Esophagus squamous epithelium (tissue), 5 donors: ENCODE results near the gene CA10. TPM values are rescaled to one million over a fixed set of nuclear protein-coding genes. Genes with fewer than 3 reads are reported as not detected.

Source experiments
- DNase-seq: peaks from one replicate; lab custom pipeline; 2025; lab: John Stamatoyannopoulos, UW
- H3K27ac ChIP-seq, 4 donors: fragments of 200-600 bp; sonication (generic); one replicate each; pipeline ENCODE4 v1.5.1; 2016 to 2019; ENCODE audit warnings: mild to moderate bottlenecking in 1 of 4
- H3K27me3 ChIP-seq, 4 donors: fragments of 200-600 bp; sonication (generic); 1 replicate in 3 of 4; 2 replicates in 1 of 4; pipeline versions ENCODE4 v1.5.1 to v1.6.0; 2017 to 2021; ENCODE audit warnings: antibody characterized with exemption in 1 of 4
- H3K36me3 ChIP-seq, 3 donors: fragments of 200-600 bp; sonication (generic); one replicate each; pipeline ENCODE4 v1.5.1; 2016 to 2019
- H3K4me1 ChIP-seq, 3 donors: fragments of 200-600 bp; sonication (generic); one replicate each; pipeline ENCODE4 v1.5.1; 2017 to 2019
- H3K4me3 ChIP-seq, 4 donors: fragments of 200-600 bp; sonication (generic); 1 replicate in 3 of 4; 2 replicates in 1 of 4; pipeline ENCODE4 v1.5.1; 2016 to 2019; ENCODE audit warnings: mild to moderate bottlenecking in 2 of 4, moderate library complexity in 1 of 4
- H3K9me3 ChIP-seq, 3 donors: fragments of 200-600 bp; sonication (generic); one replicate each; pipeline ENCODE4 v1.5.1; 2016 to 2019
- POLR2A ChIP-seq, 4 donors: fragments of 450-650 bp; IDR thresholded peaks; one replicate each; pipeline ENCODE4 v1.6.1; 2017; ENCODE audit warnings: antibody characterized with exemption in 4 of 4, mild to moderate bottlenecking in 4 of 4, moderate library complexity in 3 of 4
- WGBS, 2 donors: methylation state at CpG; one replicate each; pipeline ENCODE4 v1.1.5; 2018; 5-methylcytosine and 5-hydroxymethylcytosine counted together
- intact Hi-C: fragments of 100-400 bp; cut with DNase I; formaldehyde crosslinking; loops from one replicate; pipeline ENCODE4 v1.15.0; 2022
- total RNA-seq, 4 donors: library from RNA; depleted of rRNA; stranded (reverse); fragments of >200 nt; gene quantifications; one replicate each; pipeline ENCODE4 v1.1.0, GENCODE V29; 2016
- TF ChIP-seq, protein P1 (sequence below), 6 experiments: fragments of 450-650 bp in 4 of 6; fragments of 200-600 bp in 2 of 6; sonication (generic) in 2 of 6; IDR thresholded peaks; one replicate each; pipeline ENCODE4 v1.5.1; 2016 to 2019; ENCODE audit warnings: antibody characterized with exemption in 6 of 6, mild to moderate bottlenecking in 4 of 6, moderate library complexity in 4 of 6
- donor health status: DM: yes; HTN: yes; CAD: no.

Gene CA10
- total RNA-seq, 4 donors from 2014 or later, result 0.38 TPM; not detected in 3

DNA sequence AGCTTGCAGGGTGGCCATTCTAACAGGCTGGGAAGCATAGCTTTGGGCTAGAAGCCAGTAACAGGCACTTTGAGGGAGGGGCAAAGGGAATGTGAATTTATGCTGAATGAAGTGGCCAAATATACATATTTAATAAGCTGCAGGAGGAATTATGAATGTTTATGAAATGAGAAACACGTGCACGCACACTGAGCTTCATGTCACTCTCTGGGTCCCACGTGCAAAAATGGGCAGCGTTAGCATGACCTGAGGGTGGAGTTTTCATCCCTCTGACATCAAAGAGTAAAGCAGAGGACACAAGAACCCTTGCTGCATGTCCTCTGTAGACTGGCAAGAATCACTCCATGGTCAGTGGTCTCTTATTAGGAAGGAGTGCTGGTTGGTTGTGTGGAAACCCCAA is 561.2 kb downstream of the CA10 start:
- H3K36me3 ChIP-seq, result no peaks in the 10 kb centered on the region
- TF ChIP-seq, protein P1, sequence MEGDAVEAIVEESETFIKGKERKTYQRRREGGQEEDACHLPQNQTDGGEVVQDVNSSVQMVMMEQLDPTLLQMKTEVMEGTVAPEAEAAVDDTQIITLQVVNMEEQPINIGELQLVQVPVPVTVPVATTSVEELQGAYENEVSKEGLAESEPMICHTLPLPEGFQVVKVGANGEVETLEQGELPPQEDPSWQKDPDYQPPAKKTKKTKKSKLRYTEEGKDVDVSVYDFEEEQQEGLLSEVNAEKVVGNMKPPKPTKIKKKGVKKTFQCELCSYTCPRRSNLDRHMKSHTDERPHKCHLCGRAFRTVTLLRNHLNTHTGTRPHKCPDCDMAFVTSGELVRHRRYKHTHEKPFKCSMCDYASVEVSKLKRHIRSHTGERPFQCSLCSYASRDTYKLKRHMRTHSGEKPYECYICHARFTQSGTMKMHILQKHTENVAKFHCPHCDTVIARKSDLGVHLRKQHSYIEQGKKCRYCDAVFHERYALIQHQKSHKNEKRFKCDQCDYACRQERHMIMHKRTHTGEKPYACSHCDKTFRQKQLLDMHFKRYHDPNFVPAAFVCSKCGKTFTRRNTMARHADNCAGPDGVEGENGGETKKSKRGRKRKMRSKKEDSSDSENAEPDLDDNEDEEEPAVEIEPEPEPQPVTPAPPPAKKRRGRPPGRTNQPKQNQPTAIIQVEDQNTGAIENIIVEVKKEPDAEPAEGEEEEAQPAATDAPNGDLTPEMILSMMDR (IDR thresholded peaks at IDR 0.05), result no peak
- no peak for TF ChIP-seq POLR2A (IDR thresholded peaks at IDR 0.05)
- no peaks in the 10 kb centered on the region for H3K4me1 ChIP-seq
- 92 to 93% methylated on average over 4 of the region's 4 CpGs for WGBS, 2 donors
- DNase-seq, result no peak
- no peak overlapping the region for H3K27ac ChIP-seq
- intact Hi-C loops, result no loop called here
- H3K4me3 ChIP-seq, result no peak overlapping the region
- no peaks in the 10 kb centered on the region for H3K27me3 ChIP-seq
- no peaks in the 10 kb centered on the region for H3K9me3 ChIP-seq

GRCh38 chr17:51595826-51596398 is 562.6 kb downstream of the CA10 start:
- Histone ChIP-seq H3K4me1 (no peaks in the 10 kb centered on the region), H3K36me3 (no peaks in the 10 kb centered on the region), H3K9me3 (no peaks in the 10 kb centered on the region), H3K4me3 (no peak overlapping the region), H3K27ac (no peak overlapping the region), H3K27me3 (no peaks in the 10 kb centered on the region)
- no peak for DNase-seq
- intact Hi-C loops, result no loop called here
- 55 to 59% methylated on average over 6 of the region's 6 CpGs for WGBS, 2 donors
- TF ChIP-seq, protein P1 (IDR thresholded peaks at IDR 0.05), result no peak
- TF ChIP-seq POLR2A (IDR thresholded peaks at IDR 0.05), result no peak

- intact Hi-C loops, result no loop called here
- no peak overlapping the region for H3K4me3 ChIP-seq
- H3K36me3 ChIP-seq, result no peaks in the 10 kb centered on the region
- WGBS, 2 donors, result 54 to 63% methylated on average over 4 of the region's 4 CpGs
- no peak overlapping the region for H3K27ac ChIP-seq
- H3K4me1 ChIP-seq, result no peaks in the 10 kb centered on the region
- no peak for TF ChIP-seq POLR2A (IDR thresholded peaks at IDR 0.05)
- TF ChIP-seq, protein P1 (IDR thresholded peaks at IDR 0.05), result no peak
- DNase-seq, result no peak
- H3K9me3 ChIP-seq, result peaks cover 0 to 5% (median 4%) of the 10 kb centered on the region in 3 donors
- no peaks in the 10 kb centered on the region for H3K27me3 ChIP-seq
These were observed 568.4 kb downstream of the CA10 start for GRCh38 chr17:51590071-51590656.

DNA sequence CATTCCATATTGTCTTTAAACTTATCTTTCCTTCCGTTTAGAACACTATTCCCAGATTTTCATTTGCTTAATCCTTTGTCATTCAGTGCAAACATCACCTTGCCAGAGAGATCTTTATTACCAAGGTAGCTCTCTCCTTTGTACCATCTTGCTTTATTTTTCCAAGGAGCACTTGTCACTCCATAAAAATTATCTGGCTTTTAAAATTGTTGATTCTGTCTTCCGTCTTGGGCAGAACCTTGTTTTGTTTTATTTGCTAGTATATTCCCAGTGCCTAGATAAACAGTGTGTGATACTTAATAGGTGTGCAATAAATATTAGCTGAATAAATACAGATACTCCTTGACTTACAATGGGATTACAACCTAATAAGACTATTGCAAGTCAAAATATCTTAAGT is 570.5 kb downstream of the CA10 start:
- Histone ChIP-seq H3K36me3 (no peaks in the 10 kb centered on the region), H3K4me1 (no peaks in the 10 kb centered on the region), H3K4me3 (no peak overlapping the region), H3K27me3 (no peaks in the 10 kb centered on the region), H3K9me3 (peaks cover 0 to 5% (median 4%) of the 10 kb centered on the region in 3 donors), H3K27ac (no peak overlapping the region)
- DNase-seq, result no peak
- intact Hi-C loops, result no loop called here
- no peak for TF ChIP-seq POLR2A (IDR thresholded peaks at IDR 0.05)
- TF ChIP-seq, protein P1 (IDR thresholded peaks at IDR 0.05), result no peak
- WGBS, 2 donors, result 78 to 80% methylated on average over 2 of the region's 2 CpGs

DNA sequence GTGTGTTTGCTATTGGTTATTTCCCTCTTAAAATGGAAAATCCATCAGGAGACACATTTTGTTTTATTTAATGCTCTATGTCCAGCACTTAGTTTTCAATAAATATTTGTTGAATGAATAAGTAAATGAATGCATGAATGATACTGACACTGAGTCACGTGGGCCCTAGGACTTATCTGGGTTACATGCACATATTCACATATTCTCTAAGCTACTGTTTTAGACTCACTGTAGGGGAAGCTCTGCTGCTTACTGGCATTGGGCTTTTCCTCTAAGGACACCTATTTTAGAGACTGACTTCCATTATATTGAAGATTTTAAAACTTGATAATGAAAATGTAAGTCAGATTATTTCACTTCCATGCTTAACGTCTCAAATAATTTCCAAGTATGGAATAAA is 571.0 kb downstream of the CA10 start:
- Histone ChIP-seq H3K9me3 (peaks cover 0 to 5% (median 4%) of the 10 kb centered on the region in 3 donors), H3K36me3 (no peaks in the 10 kb centered on the region), H3K4me1 (no peaks in the 10 kb centered on the region), H3K27me3 (no peaks in the 10 kb centered on the region), H3K27ac (no peak overlapping the region), H3K4me3 (no peak overlapping the region)
- intact Hi-C loops, result no loop called here
- WGBS, 2 donors, result 73 to 79% methylated on average over 2 of the region's 2 CpGs
- no peak for TF ChIP-seq POLR2A (IDR thresholded peaks at IDR 0.05)
- TF ChIP-seq, protein P1 (IDR thresholded peaks at IDR 0.05), result no peak
- no peak for DNase-seq
